Activated CD8-positive, alpha-beta T cell treated with anti-CD3 and anti-CD28 coated beads for 36 hours (primary cell): Measurements from ENCODE around the gene VTCN1. TPM values are rescaled to one million over a fixed set of nuclear protein-coding genes. Genes with fewer than 3 reads are reported as not detected.

Experiments used
- ATAC-seq: fragments of 200-7000 bp; cut with Tn5 transposase; one replicate; pipeline ENCODE4 v1.10.0; 2021; ENCODE audit warnings: mild to moderate bottlenecking, moderate library complexity
- CTCF ChIA-PET: fragments of 350-600 bp; sonication (Branson Sonifier 250); formaldehyde crosslinking; loops from one replicate; lab custom pipeline; 2021; ENCODE audit warnings: antibody characterized with exemption; lab: Charles Lee
- POLR2A ChIA-PET: fragments of 350-600 bp; sonication (Branson Sonifier 250); formaldehyde crosslinking; loops from one replicate; lab custom pipeline; 2021; ENCODE audit warnings: antibody characterized with exemption; lab: Charles Lee
- DNase-seq: peaks from one replicate; pipeline ENCODE4 v3.0.0-alpha.2; 2020
- H3K27ac Mint-ChIP-seq: one replicate; pipeline ENCODE4 v1.8.0; 2021; ENCODE audit warnings: mild to moderate bottlenecking, mixed read lengths
- H3K27me3 Mint-ChIP-seq: one replicate; pipeline ENCODE4 v1.8.0; 2021; ENCODE audit warnings: mixed read lengths
- H3K36me3 Mint-ChIP-seq: one replicate; pipeline ENCODE4 v1.8.0; 2021; ENCODE audit warnings: low read depth, mixed read lengths
- H3K4me1 Mint-ChIP-seq: one replicate; pipeline ENCODE4 v1.8.0; 2021; ENCODE audit warnings: low read depth, mixed read lengths
- H3K4me3 Mint-ChIP-seq: one replicate; pipeline ENCODE4 v1.8.0; 2021; ENCODE audit warnings: mild to moderate bottlenecking, moderate library complexity, mixed read lengths
- H3K9me3 Mint-ChIP-seq: one replicate; pipeline ENCODE4 v1.8.0; 2021; ENCODE audit warnings: mixed read lengths
- CTCF ChIP-seq: fragments of 200-600 bp; IDR thresholded peaks from one replicate; pipeline ENCODE4 v1.8.0; 2022; ENCODE audit warnings: antibody characterized with exemption, mild to moderate bottlenecking
- intact Hi-C: fragments of 100-400 bp; cut with micrococcal nuclease; formaldehyde crosslinking; loops from one replicate; pipeline ENCODE4 v1.10.0; 2022
- total RNA-seq, 2 experiments: library from RNA; stranded (reverse); gene quantifications; one replicate each; pipeline ENCODE4 v1.2.3, GENCODE V29; 2021

VTCN1 gene
- total RNA-seq, 2 experiments from 2014 or later = not detected

DNA sequence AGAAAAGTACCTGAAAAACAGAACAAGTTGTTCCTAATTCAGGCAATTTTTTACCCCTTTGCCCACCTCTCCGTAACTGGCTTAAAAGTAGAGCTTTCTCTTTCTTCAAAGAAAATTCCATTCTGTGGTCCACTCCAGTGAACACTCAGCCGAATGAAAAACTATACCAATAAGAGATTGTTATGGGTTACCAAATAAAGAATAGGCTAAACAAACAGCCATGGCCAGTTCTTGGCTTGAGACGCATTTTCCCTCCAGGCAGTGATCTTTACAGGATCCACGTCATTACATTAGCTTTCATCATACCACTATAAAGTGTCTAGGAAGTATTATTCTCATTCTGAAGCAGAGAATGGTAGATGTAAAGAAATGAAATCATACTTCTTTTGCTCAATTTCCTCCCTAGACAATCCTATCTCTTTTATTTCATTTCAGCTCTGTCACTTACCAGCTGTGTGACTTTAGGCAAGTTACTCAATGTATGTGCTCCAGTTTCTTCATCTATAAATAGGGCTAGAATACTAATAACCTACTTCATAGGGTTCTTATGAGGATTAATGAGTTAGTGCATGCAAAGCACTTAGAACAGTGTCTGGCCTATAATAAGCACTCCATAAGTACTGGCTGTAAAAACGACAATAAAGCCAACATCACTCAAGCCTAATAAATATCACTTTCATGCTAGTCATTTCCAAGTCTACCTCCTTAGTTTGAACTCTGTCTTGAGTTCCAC lies 62.7 kb downstream of the VTCN1 start:
- Mint-ChIP-seq H3K36me3 (no peaks in the 10 kb centered on the region), H3K9me3 (peaks cover 8% of the 10 kb centered on the region), H3K27me3 (peaks cover 12% of the 10 kb centered on the region), H3K4me1 (no peaks in the 10 kb centered on the region), H3K4me3 (no peak overlapping the region), H3K27ac (no peak overlapping the region)
- DNase-seq = no peak
- no peak for ATAC-seq
- ChIA-PET POLR2A (no interaction called here), CTCF (interaction anchor here (1.3 kb wide), 1 partner anchor 10 kb away, joined by 4 read pairs; no protein-coding TSS in a partner anchor)
- intact Hi-C loops = no loop called here
- TF ChIP-seq CTCF = no peak

DNA sequence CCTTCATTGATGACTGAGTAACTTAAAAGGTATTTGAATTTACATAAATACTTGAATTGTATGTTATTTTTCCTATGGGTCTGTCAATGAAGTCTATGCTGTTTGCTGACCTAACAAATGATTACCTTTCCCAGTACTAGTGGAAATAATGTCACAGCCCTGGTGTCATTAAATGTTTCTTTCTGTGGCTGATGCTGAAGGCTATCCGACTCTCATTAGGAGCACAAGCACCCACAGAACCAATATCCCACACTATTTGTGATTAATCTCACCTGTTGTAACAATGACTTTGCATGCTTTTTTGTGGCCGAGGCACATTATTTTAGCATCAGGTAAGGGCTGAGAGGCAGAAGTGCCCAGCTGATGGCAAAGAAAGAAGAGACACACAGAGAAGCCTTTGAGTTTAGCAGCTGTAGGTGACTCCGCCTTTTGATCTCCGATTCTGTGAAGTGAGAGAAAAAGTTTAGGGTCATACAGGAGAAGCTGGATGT lies 63.3 kb downstream of the VTCN1 start:
- intact Hi-C loops = no loop called here
- ChIA-PET POLR2A (no interaction called here), CTCF (interaction anchor here (1.3 to 1.7 kb wide), 2 partner anchors 9 to 19 kb away, joined by 4 to 5 read pairs; no protein-coding TSS in a partner anchor)
- no peak for TF ChIP-seq CTCF
- ATAC-seq (no peak), DNase-seq (no peak)
- peaks cover 8% of the 10 kb centered on the region for H3K9me3 Mint-ChIP-seq
- H3K27me3 Mint-ChIP-seq = peaks cover 12% of the 10 kb centered on the region
- H3K36me3 Mint-ChIP-seq = no peaks in the 10 kb centered on the region
- no peak overlapping the region for H3K4me3 Mint-ChIP-seq
- no peaks in the 10 kb centered on the region for H3K4me1 Mint-ChIP-seq
- no peak overlapping the region for H3K27ac Mint-ChIP-seq

GRCh38 chr1:117146575-117147340 lies 64.0 kb downstream of the VTCN1 start:
- Mint-ChIP-seq H3K9me3 (peaks cover 7% of the 10 kb centered on the region), H3K4me3 (no peak overlapping the region), H3K27me3 (peaks cover 12% of the 10 kb centered on the region), H3K27ac (no peak overlapping the region), H3K4me1 (no peaks in the 10 kb centered on the region), H3K36me3 (no peaks in the 10 kb centered on the region)
- TF ChIP-seq CTCF = no peak
- CTCF ChIA-PET = interaction anchor here (1.7 kb wide), 1 partner anchor 18 kb away, joined by 5 read pairs; no protein-coding TSS in a partner anchor
- POLR2A ChIA-PET = no interaction called here
- intact Hi-C loops = no loop called here
- no peak for DNase-seq
- no peak for ATAC-seq

- Mint-ChIP-seq H3K36me3 (no peaks in the 10 kb centered on the region), H3K27me3 (peaks cover 12% of the 10 kb centered on the region), H3K9me3 (no peaks in the 10 kb centered on the region), H3K27ac (no peak overlapping the region), H3K4me3 (no peak overlapping the region), H3K4me1 (no peaks in the 10 kb centered on the region)
- ChIA-PET CTCF (interaction anchor here (1.7 kb wide), 1 partner anchor 17 kb away, joined by 5 read pairs; no protein-coding TSS in a partner anchor), POLR2A (no interaction called here)
- DNase-seq (no peak), ATAC-seq (no peak)
- TF ChIP-seq CTCF = no peak
- intact Hi-C loops = no loop called here
Observed at GRCh38 chr1:117146072-117146471, 64.7 kb downstream of the VTCN1 start.
